HCT116 (cell line): ENCODE data around the gene FBP1.

Experiments
- CTCF ChIP-seq, 3 experiments: fragments of 200-600 bp in 1 of 3; sonication (generic) in 1 of 3; IDR thresholded peaks in 2 of 3; conservative IDR thresholded peaks in 1 of 3; 2 replicates each; pipeline ENCODE4 v1.5.1; 2012 to 2017; ENCODE audit warnings: low read depth in 2 of 3, low read length in 2 of 3, antibody characterized with exemption in 1 of 3, borderline replicate concordance in 1 of 3, control low read depth in 1 of 3, mild to moderate bottlenecking in 1 of 3, mixed read lengths in 1 of 3, mixed run types in 1 of 3, moderate library complexity in 1 of 3; ENCODE audit not compliant: insufficient read depth in 1 of 3
- EGR1 ChIP-seq: IDR thresholded peaks from 2 replicates; pipeline ENCODE4 v1.6.1; 2012; ENCODE audit warnings: low read depth
- ELF1 ChIP-seq: IDR thresholded peaks from 2 replicates; pipeline ENCODE4 v1.6.1; 2012; ENCODE audit warnings: low read depth, borderline replicate concordance
- EZH2phosphoT487 ChIP-seq: fragments of 200-600 bp; IDR thresholded peaks from 2 replicates; pipeline ENCODE4 v1.6.1; 2018; ENCODE audit warnings: antibody characterized with exemption, borderline replicate concordance
- JUND ChIP-seq: IDR thresholded peaks from 2 replicates; pipeline ENCODE4 v1.6.1; 2012
- POLR2A ChIP-seq: IDR thresholded peaks from 2 replicates; pipeline ENCODE4 v1.7.0; 2011; ENCODE audit warnings: borderline replicate concordance; ENCODE audit not compliant: insufficient read depth, insufficient read length; ENCODE audit errors: extremely low read depth
- POLR2AphosphoS5 ChIP-seq: IDR thresholded peaks from 2 replicates; pipeline ENCODE4 v1.6.1; 2011; ENCODE audit warnings: mild to moderate bottlenecking, low read depth, low read length, moderate library complexity
- SP1 ChIP-seq: IDR thresholded peaks from 2 replicates; pipeline ENCODE4 v1.6.1; 2012; ENCODE audit warnings: low read depth

GRCh38 chr9:94602666-94603065 is 36.7 kb downstream of the FBP1 start:
- no peak for TF ChIP-seq POLR2A
- TF ChIP-seq CTCF (IDR thresholded peaks at IDR 0.05 in 2 of 3, conservative IDR thresholded peaks at IDR 0.05 in 1 of 3; ENCODE audit: borderline replicate concordance in 1 of 3, insufficient read depth in 1 of 3, low read depth in 2 of 3, low read length in 2 of 3): no peak
- no peak for TF ChIP-seq EZH2phosphoT487
- no peak for TF ChIP-seq EGR1
- no peak for TF ChIP-seq JUND
- TF ChIP-seq ELF1: no peak
- no peak for TF ChIP-seq SP1
- no peak for TF ChIP-seq POLR2AphosphoS5
